CD4-positive, alpha-beta T cell treated with Interleukin-4 for 1 hour (primary cell): ENCODE data around the gene CACNA1E.

Experiments used
- DNase-seq, 2 donors: peaks; one replicate each; pipeline ENCODE4 v3.0.0-alpha.2; 2020 to 2022

CACNA1E gene

DNA sequence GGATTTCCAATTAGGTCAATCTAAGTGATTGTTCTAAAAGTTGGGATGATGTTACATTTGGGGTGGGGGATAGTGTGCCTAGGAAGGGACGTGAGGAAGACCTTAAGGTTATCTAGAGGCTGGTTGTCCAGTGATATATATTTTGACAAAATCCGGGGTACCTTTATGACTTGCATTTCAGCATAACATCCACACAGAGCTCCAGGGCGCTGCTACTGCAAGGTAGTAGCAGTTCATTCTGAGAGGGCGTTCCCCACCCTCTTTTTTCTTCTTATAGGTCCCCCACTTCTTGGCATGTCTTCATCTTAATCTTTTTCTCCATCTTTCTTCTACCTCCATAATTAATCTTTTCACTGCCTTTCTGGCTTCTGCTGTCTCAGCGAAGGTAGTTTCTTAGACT, 161.9 kb downstream of the CACNA1E start:
- DNase-seq = no peak

DNA sequence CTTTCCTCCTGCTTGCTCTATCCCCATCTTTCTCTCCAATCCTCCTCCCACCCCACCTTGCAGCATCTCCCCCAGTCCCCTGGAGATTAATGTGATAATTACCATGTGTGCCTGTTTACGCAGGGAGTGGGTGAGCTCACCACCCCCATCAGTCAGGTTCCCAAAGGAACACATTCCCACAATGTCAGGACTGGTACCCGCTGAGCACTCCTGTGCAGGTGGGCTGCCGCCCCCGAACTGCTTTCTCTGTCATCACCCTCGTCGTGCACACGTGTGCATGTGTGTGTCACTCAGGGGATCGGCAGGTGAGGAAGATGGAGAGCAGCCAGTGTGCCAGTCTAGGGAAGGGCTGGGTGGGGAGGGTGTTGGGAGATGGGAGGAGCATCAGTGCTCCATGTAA, 163.4 kb downstream of the CACNA1E start:
- no peak for DNase-seq

DNA sequence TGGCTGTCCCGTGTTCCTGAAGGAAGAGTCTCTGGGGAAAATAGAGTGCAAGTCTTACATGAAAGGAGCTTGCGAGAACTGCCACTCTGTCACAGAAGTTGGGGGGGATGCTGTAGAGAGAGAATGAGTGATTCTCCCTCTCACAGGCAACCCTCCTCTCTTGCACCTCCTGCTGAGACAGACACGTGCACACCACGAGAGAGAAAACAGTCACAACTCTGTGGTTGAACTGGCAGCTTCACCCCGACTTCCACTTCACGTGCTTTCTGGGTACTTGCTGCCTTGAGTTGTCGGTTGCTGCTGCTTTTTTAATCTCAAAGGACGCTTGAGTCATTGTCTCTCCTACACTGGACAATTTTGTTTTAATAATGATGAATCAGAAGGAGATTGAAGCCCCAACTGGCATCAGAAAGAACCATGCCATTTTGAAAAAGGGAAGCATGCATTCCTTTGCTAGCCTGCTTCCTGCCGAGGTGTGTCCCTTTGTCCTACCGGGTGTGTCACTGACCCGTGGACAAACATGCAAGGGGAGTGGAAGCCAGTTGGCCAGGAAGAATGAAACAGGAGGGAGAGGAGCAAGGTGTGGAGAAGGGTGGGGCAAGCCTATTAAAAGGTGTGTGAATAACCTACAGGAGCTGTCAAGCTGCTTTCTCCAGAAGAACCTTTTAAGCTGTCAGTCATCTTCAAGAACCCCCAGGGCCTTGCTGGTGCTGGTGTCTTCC, 164.2 kb downstream of the CACNA1E start:
- DNase-seq = no peak

DNA sequence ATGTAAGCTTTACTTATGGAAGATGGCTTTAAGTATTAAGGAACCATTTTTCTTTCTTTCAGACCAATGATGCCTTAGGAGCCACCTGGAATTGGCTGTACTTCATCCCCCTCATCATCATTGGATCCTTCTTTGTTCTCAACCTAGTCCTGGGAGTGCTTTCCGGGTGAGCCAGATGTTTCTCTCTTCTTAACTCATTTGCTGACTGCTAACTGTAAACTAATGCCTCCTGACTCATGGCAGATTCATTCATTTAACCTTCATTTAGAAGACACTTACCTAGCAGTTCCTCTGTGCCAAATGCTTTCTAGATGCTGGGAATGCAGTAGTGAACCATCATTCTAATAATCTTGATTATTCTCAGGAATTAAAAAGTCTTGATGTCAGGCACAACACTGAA, 168.0 kb downstream of the CACNA1E start:
- no peak for DNase-seq

DNA sequence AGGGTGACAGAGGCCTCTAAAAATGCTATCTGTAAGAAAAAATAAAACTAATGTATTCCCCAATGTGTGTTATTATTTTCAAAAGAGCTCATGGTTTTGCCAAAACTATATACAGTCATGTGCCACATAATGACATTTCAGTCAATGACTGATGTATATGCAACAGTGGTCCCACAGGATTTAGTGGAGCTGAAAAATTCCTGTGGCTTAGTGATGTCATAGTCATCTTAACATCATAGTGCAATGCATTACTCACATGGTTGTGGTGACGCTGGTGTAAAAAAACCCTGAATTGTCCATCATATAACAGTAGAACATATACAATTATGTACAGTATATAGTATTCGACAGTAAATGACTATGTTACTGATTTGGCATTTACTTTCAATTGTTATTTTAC, 172.4 kb downstream of the CACNA1E start:
- no peak for DNase-seq

DNA sequence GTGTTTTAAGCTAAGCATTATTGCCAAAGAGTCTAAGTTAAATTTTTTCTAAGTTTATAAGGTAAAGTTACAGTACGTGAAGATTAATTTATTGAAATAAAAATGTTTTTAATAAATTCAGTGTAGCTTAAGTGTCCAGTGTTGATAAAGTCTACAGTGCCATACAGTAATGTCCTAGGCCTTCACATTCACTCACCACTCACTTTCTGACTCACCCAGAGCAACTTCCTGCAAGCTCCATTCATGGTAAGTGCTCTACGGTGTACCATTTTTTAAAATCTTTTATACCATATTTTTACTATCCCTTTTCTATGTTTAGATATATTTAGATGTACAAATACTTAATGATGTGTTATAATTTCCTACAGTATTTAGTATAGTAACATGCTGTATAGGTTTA, 173.2 kb downstream of the CACNA1E start:
- no peak for DNase-seq

DNA sequence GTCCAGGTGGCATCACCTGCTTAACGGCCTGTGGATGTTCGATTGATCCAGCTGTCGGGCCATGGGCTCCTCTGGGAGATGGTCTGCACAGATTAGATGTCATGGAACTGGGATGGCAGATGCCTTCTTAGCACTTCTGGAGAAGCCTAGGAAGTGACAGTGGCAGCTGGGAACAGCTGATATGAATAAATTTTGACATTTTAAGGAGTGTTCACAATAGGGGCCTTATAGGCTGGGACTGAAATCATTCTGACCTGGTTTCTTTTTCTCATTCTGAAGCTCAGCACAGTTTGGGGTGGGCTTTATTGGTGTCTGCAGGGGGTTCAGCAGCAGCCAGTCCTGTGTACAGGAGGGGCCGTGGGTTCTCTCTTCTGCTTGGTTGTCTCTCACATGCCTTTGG, 175.3 kb downstream of the CACNA1E start:
- no peak for DNase-seq

DNA sequence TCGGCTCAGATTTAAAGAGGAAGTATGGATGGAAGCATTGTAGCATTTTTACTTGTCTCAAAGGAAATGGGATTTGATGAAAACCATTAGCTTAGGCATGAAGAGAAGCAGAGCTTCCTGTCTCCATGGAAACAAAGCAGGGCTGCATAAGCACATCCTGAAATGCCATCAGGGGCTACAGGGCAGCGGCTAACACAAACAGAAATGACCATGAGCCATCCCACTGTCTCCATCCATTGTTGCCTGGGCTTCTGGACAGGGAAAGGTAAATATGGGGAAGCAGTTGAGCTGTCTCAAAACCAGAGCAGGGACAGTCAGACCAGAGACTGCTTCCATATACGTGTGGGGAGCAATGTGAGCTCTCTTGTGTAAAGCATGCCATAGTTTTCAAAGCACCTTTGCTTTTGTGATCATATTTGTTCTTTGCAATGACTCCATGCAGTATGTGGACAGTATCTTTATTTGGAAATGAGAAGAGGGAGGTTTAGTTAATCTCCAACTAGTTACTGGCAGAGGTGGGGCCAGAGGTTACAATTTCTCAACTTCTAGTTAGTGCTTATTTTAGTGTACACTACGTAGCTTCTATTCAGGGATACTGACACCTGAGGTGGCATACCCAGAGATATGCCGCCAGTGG, 176.1 kb downstream of the CACNA1E start:
- DNase-seq = no peak

DNA sequence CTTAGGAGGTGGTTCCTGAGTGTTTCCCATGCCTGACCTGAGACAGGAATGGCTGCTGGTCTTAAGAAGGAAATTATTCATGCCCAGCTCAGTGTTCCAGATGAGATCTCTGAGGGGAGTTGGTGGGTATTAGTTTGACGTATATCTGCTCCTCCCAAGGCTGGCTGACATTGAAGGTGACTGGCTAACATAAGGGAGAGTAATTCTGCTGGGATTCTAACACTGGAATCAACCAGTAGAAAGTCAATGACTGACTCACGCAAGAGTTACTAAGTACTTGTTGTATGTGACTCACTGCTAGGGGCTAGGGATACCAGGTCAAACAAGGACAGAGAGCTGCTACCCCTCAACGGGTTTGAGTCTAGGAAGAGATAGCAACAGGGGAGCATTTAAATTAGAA, 177.3 kb downstream of the CACNA1E start:
- no peak for DNase-seq

DNA sequence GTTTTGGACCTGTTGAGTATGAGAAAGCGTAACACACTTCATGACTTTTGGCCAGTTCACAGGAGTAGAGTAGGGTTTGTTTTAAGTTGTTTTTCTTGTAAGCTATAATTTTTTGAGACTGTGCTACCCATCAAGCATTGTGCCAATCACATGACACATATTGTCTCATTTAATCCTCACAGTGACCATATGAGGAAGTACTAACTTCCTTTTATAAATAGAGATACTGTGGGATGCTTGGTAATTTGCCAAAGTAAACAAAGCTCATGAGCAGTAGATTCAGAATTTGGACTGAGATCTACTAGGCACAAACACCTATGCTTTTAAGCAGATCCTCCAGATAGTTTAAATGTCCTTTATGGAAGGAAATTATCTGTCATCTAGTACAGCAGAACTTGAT, 178.3 kb downstream of the CACNA1E start:
- DNase-seq = no peak

DNA sequence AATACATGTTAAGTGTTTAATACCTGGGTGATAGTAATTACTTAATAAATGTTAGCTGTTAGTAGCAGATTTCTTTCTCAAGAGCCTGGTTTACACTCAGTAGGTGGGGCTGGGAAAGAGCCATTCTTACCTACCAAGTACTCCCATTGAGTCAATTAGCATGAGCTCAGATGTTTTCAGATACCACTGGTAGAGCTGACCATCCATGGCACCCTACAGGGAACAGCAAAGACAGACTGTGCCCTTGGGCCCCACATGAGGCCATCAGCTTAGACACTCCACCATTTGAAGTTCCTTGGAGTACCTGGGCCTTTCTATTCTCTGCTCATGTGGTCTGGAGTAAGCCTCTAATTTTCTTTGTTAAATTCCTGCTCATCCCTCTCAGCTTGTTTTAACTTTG, 179.3 kb downstream of the CACNA1E start:
- no peak for DNase-seq

DNA sequence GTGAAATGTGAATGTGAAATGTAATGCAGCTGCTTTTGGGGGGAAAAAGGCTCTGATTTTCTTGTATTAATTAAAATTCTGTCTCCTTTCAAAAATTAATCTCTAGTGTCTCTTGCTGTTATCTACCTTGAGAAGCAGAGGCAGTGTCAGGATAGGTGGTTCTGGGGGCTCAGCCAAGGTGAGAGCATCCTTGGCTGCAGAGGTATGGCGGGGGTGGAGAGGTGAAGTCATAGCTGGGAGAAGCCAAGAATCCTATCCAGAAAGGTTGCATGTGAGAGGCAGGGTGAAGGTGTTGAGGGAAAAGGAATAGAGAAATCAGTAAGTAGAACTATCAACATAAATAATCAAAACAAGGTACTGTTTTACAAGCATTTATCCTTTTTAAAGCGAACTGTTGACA, 181.2 kb downstream of the CACNA1E start:
- DNase-seq = no peak

DNA sequence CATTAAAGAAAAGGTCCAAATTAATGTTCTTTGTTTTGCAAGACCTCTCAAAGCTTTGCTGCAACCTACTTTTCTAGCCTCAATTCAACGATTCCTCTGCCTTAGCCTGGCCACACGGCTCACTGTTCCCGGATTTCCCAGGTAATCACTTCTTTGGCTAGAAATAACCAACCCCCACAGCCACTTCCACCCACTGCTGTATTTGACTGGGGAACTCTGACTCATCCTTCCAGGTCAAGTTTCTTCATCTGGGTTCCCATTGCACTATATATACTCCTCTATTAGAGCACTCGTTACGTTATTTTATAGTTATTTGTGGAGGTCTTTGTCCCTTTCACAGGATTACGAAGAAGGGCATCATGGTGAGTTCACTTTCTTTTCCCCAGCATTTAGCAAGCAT, 185.9 kb downstream of the CACNA1E start:
- DNase-seq = no peak

DNA sequence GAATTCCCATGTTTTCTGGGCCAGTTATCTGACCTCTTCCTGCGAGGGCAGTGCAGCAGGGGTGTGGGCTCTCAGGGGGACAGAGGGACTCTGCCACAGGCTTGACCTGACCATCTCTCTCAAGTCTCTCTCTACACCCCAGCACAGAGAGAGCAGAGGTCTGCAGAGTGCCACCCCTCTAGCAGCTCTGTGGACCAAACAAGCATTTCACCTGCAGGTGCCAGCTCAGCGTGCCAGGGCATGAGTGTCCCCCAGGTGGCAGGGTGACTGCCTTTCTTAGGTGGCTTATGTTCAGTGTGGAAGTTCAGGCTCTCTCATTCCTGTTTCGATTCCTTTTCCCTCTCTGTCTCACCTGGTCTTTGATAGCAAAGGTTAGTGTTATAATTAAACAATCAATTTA, 191.3 kb downstream of the CACNA1E start:
- no peak for DNase-seq

DNA sequence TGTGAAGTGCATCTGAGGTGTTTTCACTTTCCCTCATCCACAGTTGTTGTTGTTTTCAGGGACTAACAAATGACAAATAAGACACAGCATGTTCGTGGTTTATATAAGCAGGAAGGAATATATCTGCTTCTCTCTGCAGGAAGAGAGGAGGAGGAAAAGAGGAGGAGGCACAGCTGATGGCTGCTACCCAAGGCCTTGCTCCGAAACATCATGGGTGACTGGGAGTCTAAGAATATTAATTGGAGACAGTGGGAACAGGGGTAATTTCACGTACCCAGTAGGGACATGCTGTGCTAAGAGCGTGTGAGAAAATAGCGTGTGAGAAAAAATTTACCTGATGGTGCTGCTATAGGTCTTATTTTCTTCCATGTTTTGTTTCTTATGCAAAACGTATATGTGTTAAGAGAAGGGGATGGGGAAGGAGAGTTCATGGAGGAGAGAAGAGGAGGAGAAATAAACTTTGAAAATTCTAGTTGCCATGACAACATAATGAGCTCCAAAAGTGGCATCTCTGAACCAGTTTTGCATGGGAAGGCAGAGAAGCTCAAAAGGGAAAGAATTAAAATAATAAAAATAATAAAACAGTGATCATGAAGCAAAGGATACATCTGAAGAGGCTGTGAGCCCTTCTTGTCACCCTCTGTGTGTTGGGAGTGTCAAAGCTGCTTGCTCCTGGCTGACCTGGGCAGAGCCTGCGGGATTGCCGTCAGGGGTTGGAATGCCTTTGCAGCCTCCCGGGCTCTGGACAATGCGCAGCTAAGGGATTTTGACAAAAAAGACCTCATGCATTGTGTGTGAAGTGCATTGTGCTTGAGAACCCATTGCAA, 192.0 kb downstream of the CACNA1E start:
- DNase-seq = no peak

DNA sequence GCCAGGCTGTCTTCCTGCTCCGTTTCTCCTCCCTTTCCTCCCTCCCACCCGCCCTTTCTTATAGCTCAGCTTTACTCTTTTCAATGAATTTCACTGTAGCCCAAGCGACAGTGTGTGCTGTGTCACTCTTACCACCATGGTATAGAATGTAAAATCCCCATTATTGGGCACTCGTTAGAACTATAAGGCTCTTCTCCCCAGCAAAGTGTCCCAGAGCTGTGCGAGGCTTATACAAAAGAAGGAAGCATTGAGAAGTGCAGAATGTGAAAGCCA, 192.5 kb downstream of the CACNA1E start:
- DNase-seq = no peak

DNA sequence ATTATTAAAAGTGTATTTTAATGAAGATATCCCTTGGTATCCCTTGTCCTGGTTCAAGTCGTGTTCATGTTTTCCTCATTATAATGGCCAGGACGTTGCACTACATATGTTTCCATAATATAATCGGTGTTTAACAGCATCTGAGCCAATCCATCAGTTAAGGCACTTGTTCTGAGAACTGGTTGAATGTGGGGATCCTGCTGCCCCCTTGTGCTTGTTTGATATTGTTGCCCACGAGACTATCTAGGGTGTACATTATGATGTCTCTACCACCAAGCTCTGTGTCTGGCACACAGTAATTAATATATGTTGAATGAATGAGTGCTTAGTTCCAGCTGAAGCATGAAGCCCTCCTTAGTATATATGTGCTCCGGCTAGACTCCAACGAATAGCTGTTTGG, 193.0 kb downstream of the CACNA1E start:
- DNase-seq = no peak

DNA sequence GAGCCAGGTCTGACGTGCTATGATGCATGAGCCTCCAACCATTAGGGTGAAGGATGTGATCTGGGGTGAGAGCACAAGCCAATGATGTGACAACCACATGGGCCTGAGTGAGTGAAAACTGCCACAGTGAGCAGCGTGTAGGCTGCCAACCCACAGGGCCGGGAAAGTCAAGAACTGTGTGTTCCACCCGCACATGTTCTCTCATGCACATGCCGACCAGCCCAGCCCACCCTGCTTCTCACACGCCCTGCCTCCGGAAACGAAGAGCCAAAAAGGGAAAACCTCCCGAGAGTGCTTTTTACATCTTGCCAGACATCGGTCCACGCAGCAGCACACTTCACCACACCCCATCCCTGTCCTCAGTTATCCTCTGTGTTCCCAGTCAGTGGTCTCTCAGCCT, 197.0 kb downstream of the CACNA1E start:
- no peak for DNase-seq

DNA sequence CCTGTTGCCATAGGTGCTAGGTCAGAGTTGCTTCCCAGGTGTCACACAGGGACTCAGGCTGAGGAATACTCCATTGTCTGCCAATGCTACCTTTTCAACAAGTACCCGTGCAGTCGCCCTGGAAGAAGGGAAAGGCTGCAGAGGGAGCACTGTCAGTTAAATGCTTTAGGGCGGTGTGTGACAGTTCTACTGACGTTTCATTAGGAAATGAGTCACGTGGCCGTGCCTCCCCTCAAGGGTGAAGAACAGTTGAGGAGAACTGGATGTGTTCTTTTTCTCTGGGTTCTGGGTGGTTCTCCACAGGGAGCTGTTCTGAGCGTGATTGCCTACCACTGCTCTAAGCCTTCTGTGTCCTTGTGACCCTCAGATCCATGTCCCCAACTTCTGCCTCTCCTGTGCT, 197.6 kb downstream of the CACNA1E start:
- DNase-seq = no peak

DNA sequence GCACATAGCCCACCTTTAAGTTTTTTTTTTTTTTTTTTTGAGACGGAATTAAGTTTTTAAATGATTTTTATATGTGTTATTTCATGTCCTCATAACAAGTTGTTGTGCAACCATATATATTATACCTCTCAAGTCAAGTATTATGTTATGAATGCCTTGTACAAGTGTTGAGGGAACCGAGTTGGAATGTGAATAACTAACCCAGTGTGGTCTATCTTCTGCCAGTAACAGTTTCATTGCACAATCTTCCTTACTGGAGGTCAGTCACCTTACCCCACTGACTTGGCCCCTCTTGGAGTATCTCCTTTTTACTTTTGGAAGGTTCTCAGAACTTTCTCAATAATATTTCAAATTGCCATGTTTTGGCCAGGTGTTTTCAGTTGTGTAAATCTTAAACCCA, 201.9 kb downstream of the CACNA1E start:
- DNase-seq = no peak

DNA sequence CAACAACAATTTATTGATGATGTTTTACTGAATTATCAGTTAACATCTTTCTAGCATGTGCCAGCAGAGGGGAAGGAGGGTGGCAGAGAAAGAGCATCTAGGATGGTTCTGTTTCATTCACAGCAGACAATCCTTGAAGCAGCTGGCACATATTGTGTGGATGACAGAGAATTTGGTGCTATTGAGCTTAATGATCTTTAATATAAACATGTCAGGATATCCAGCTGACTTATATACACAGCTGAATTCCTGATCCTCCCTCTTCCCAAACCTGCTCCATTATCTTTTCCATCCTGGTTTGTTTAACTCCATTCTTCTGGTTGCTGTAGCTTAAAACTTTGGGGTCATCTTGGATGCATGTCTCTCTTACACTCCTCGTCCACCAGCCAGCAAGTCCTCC, 218.6 kb downstream of the CACNA1E start:
- DNase-seq = no peak

DNA sequence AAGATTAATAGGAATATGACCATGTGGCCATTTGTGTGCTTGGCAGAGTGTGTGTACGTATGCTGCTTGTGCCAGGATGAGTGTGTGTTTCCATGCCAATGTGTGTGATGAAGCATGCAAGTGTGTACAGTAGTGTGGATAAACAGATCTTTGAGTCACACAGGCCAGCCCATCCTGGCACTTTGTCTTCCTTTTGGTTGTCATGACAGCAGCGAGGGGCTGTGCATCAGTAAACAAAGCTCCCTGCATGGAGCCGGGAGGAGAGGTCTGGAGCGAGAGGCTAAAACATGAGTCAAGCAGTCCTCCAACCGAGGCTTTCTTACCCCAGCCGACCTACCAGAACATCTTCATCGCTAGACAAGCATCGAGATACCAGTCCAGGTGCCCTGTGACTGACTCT, 221.2 kb downstream of the CACNA1E start:
- no peak for DNase-seq

DNA sequence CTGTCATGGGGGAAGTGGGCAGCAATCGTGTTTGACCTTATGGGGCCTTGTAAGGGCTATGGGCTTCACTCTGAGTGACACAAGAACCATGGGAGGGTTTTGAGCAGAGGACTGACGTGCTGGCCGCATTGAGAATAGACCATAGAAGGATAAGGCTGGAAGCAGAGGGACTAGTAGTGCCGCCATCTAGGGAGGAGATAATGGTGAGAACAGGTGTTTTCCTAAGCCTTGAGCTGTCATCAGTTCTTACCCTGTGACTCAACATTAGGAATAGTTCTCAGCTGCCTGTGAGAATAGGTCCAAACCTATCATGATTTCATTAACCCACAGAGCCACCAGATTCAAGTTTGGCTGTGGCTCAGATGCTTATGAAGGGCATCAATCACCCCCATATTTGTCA, 228.5 kb downstream of the CACNA1E start:
- DNase-seq = no peak

DNA sequence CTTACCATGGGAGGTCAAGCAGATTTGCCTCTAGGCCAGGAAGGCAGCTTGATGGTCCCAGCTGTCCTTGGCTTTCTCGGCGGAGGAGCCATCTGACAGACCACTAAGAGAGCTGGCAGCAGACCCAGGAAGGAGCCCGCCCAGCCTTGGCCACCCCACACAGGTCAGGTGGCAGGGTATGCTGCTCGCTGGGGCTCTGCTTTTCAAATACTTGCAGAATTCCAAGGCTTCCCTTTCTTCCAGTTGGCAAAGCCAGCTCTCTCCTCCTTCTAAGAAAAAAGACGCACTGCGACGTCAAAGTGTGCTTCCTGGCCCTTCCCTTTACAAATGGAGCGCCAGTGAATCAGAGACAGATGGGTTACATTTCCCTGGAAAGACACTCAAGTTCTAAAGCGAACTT, 229.4 kb downstream of the CACNA1E start:
- no peak for DNase-seq

DNA sequence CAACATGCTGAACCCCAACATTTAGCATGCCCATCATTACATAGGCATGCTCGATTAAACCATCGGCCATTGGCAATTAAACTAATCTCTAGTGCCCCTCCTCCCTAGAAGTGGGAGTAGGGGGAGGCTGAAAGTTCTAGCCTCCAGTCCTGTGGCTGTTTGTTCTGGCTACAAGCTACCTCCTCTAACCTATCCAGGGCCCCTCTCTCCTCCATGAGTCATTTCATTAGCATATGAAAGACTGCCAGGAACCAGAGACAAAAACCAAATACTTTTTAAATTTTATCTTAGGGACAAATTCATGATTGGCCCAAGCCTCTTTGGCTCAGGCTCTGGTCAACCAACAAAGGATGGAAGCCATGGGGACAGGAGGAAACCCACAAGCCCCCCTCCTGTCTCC, 231.1 kb downstream of the CACNA1E start:
- DNase-seq = no peak
